DLD1 (cell line): ENCODE data around the gene EZR.
"Not testable (repeated sequence)": the region's sequence is repeated elsewhere in the genome, so short reads cannot be mapped to it uniquely, and the experiment has no call there.

ENCODE experiments used
- in situ Hi-C: cut with HindIII; loops from 2 replicates; pipeline ENCODE4 v1.10.0; 2017; ENCODE audit warnings: low sequenced_read_pairs

Gene EZR

GRCh38 chr6:158843751-158844683 lies 24.8 kb upstream of the EZR start:
- in situ Hi-C loops: no loop called here

DNA sequence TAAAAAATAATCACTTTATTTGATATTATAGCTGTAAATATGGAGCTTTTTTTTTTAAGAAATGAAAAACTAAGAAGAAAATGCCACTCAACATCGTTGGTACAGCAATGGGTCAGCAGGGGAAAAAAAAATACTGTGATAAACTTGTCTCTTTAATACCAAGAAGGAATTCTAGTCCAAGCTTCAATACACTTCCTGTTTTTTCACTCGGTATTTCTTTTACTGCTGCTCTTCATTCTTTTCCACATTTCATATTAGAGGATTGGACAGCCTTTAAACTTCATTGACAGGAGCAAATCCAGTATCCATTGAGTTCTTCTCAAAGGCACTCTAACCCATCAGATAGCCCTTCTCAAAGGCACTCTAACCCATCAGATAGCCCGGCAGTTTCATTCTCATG lies 22.2 kb upstream of the EZR start:
- in situ Hi-C loops: no loop called here

DNA sequence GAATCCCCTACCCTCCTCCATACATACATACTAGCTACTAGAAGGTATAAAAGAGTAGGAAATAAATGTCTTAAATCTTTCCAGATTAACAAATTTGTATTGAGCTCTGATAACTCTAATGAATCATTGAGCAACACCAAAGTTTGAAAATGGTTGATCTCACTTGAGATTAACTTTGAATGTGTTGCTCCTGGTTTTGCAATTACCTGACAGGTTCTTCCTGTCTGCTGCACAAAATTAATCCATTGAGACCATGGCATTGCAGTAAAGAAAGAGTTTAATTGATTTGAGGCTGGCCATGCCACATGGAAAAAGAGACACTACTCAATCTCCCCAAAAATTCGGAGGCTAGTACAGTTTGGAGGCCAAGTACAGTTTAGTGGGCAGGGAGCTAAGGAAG lies 21.3 kb upstream of the EZR start:
- in situ Hi-C loops: no loop called here

- in situ Hi-C loops: no loop called here
These were observed 20.6 kb upstream of the EZR start for GRCh38 chr6:158839796-158840195.

GRCh38 chr6:158838790-158839189 lies 19.6 kb upstream of the EZR start:
- in situ Hi-C loops: not testable (repeated sequence)

DNA sequence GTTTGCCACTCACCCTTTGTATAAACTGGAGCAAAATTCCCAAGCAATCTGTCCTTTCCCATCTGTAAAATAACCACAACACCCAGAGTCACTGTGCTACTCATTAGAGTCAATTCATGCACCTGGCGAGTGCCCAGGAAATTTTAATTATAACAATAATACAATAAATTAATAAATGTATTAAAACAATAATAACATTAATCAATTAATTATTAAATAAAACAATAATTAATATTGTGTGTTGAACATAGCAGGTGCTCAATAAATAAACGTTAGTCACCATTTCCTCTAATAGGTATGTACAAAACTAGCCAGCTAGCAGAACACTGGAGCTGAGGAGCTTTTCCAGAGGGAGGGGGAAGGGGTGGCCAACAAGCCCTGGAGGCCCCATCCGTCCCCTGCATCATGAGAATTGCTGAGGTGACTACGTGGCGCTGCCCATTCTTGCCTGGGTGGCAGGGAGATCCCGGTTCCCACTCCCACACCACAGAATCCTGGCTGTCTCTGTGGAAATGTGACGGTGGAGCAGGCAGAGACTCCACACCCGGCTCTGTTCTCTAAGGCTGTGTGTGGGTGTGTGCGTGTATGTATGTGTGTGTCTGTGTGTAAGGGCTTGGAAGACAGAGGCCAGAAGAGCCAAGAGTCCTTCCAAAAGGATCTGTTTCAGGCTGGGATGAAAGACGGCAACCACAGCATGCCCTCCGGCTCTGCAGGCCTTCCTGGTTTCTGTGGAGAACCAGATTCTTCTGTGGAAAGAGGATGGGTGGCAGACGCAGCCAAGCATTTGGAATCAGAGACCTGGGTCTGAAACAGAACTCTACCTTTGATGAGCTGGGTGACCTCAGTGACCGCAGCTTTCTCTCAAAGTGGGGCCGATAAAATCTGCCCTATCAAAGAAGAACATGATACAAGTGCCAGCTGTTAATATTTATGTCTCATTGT lies 18.8 kb upstream of the EZR start:
- in situ Hi-C loops: no loop called here

DNA sequence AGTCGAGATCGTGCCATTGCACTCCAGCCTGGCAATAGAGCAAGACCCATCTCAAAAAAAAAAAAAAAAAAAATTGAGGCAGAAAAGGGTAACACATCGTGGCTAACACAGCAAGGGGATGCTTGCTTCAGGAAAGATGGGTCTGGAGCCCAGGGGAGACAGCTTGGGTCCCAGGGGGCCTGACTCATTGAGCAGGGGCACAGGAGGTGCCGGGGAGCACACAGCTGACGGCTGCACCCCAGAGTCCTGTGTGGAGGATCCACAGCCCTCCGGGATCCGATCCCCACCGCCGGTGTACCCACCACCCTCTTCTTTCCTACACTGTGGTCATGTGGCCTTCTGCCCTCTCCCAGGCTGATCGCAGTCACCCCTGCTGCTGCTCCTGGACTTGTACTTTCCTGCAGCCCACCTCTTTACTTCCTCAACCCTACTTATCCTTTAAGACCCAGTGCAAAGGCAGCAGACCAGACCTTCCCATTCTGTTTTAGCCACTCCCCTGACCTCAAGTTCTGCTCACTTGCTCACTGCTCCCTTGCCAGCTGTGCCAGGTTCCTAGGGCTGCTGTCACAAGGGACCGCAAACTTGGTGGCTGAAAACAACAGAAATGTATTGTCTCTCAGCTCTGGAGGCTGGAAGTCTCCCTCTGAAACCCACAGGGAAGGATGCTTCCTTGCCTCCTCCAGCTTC lies 17.6 kb upstream of the EZR start:
- in situ Hi-C loops: no loop called here

- in situ Hi-C loops: no loop called here
These were observed 16.6 kb upstream of the EZR start for GRCh38 chr6:158835616-158836221.

GRCh38 chr6:158834675-158835385 lies 15.7 kb upstream of the EZR start:
- in situ Hi-C loops: no loop called here

GRCh38 chr6:158832807-158833206 lies 13.6 kb upstream of the EZR start:
- in situ Hi-C loops: not testable (repeated sequence)

DNA sequence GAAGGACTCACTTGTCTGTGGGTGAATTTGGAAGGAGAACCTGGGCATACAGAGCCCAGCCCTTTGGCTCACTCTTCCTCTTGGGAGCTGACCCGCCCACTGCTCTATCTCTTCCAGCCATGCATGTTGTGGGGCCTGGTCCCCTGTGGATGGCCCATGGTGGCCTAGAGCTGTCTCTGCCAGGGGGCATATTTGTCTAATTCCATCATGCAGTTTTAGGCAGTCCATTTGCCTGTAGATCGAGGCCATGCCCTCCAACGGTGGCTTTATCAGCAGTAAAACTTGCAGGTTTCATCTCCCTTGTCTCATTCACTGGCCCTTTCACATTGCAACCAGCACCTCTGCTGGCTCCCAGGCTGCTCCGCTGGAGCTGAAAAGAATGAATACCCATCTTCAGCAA lies 12.9 kb upstream of the EZR start:
- in situ Hi-C loops: no loop called here

GRCh38 chr6:158831571-158831970 lies 12.4 kb upstream of the EZR start:
- in situ Hi-C loops: no loop called here

GRCh38 chr6:158830736-158831135 lies 11.6 kb upstream of the EZR start:
- in situ Hi-C loops: no loop called here

- in situ Hi-C loops: no loop called here
These were observed 9.6 kb upstream of the EZR start for GRCh38 chr6:158828807-158829206.

- in situ Hi-C loops: no loop called here
These were observed 7.8 kb upstream of the EZR start for GRCh38 chr6:158826819-158827501.

GRCh38 chr6:158825951-158826306 lies 6.8 kb upstream of the EZR start:
- in situ Hi-C loops: no loop called here

GRCh38 chr6:158825038-158825950 lies 6.1 kb upstream of the EZR start:
- in situ Hi-C loops: no loop called here

- in situ Hi-C loops: not testable (repeated sequence)
These were observed 4.4 kb upstream of the EZR start for GRCh38 chr6:158823616-158824015.
